HG03571 (cell line): Measurements from ENCODE around the gene CRACR2A.

Experiments used
- ATAC-seq: cut with Tn5 transposase; IDR thresholded peaks from one replicate; pipeline ENCODE4 v1.9.1; 2021; ENCODE audit not compliant: unreplicated experiment

CRACR2A gene

GRCh38 chr12:3622021-3622821 lies 130.7 kb downstream of the CRACR2A start:
- no peak for ATAC-seq

- no peak for ATAC-seq
Measured at GRCh38 chr12:3620856-3621255, 132.1 kb downstream of the CRACR2A start.

GRCh38 chr12:3617565-3617964 lies 135.3 kb downstream of the CRACR2A start:
- ATAC-seq: no peak

GRCh38 chr12:3615862-3616261 lies 137.0 kb downstream of the CRACR2A start:
- ATAC-seq: no peak

- no peak for ATAC-seq
Measured at GRCh38 chr12:3614806-3615466, 138.0 kb downstream of the CRACR2A start.

- no peak for ATAC-seq
Measured at GRCh38 chr12:3613641-3614395, 139.1 kb downstream of the CRACR2A start.

GRCh38 chr12:3611860-3612703 lies 140.8 kb downstream of the CRACR2A start:
- ATAC-seq: no peak

- no peak for ATAC-seq
Measured at GRCh38 chr12:3607821-3608220, 145.1 kb downstream of the CRACR2A start.

GRCh38 chr12:3607039-3607720 lies 145.7 kb downstream of the CRACR2A start:
- no peak for ATAC-seq

- no peak for ATAC-seq
Measured at GRCh38 chr12:3606128-3606527, 146.8 kb downstream of the CRACR2A start.

- no peak for ATAC-seq
Measured at GRCh38 chr12:3605692-3606091, 147.2 kb downstream of the CRACR2A start.

- ATAC-seq: no peak
Measured at GRCh38 chr12:3604748-3605586, 147.9 kb downstream of the CRACR2A start.

- no peak for ATAC-seq
Measured at GRCh38 chr12:3604286-3604685, 148.6 kb downstream of the CRACR2A start.

- ATAC-seq: no peak
Measured at GRCh38 chr12:3603576-3603975, 149.3 kb downstream of the CRACR2A start.

- no peak for ATAC-seq
Measured at GRCh38 chr12:3602488-3602887, 150.4 kb downstream of the CRACR2A start.

- ATAC-seq: no peak
Measured at GRCh38 chr12:3601461-3602150, 151.3 kb downstream of the CRACR2A start.

- no peak for ATAC-seq
Measured at GRCh38 chr12:3600951-3601350, 152.0 kb downstream of the CRACR2A start.

- ATAC-seq: no peak
Measured at GRCh38 chr12:3600039-3600720, 152.7 kb downstream of the CRACR2A start.
